B cell (primary cell): ENCODE results near the gene RAPGEF6.

ENCODE experiments used
- CTCF ChIP-seq: fragments of 200-600 bp; IDR thresholded peaks from one replicate; pipeline ENCODE4 v1.8.0; 2022; ENCODE audit warnings: antibody characterized with exemption, mild to moderate bottlenecking
- EZH2 ChIP-seq: IDR thresholded peaks from 2 replicates; pipeline ENCODE4 v1.6.1; 2012; ENCODE audit warnings: borderline replicate concordance, low read depth, mild to moderate bottlenecking, moderate library complexity, low read length; ENCODE audit not compliant: insufficient read depth, poor library complexity, severe bottlenecking

- no peak for TF ChIP-seq CTCF
- TF ChIP-seq EZH2: no peak
Measured at GRCh38 chr5:131441184-131441583, 193.8 kb downstream of the RAPGEF6 start.
